K562 (cell line): Measurements from ENCODE around the gene ASPG. TPM values are rescaled to one million over a fixed set of nuclear protein-coding genes. Genes with fewer than 3 reads are reported as not detected.

Experiments
- ATAC-seq: fragments of 200-7000 bp; cut with Tn5 transposase; 3 replicates; pipeline ENCODE4 v1.9.1; 2020; ENCODE audit warnings: moderate library complexity
- BruUV-seq: library from RNA; stranded (reverse); fragments of 400-500 nt; replicated peaks from 2 replicates; lab custom pipeline; 2021; lab: Mats Ljungman, UMichigan
- CTCF ChIA-PET: fragments of 300-600 bp; formaldehyde crosslinking; extraction: SDS; loops from one replicate; lab custom pipeline; 2021; ENCODE audit warnings: low intra/inter-chr PET ratio; lab: Yijun Ruan, JAX
- POLR2A ChIA-PET: fragments of 300-600, 350-650 bp; sonication (Branson Sonifier 250); formaldehyde crosslinking; extraction: SDS; loops from one replicate; lab custom pipeline; 2021; ENCODE audit warnings: antibody characterized with exemption, inconsistent platforms; lab: Yijun Ruan, JAX
- DNase-seq, 4 experiments: peaks; one replicate each; pipeline versions ENCODE4 v3.0.0 to v3.0.0-alpha.2; 2011 to 2018; ENCODE audit warnings: low spot score in 3 of 4, mixed read lengths in 3 of 4; ENCODE audit errors: extremely low read depth in 1 of 4
- FAIRE-seq: peaks from 2 replicates; lab custom pipeline; 2011; peaks lifted over from hg19 to GRCh38; lab: Jason Lieb, UNC
- H2AFZ ChIP-seq: 2 replicates; pipeline ENCODE4 v1.6.0; 2011; ENCODE audit warnings: low read depth, low read length, control low read depth, inconsistent platforms
- H3K27ac ChIP-seq: fragments of 200-600 bp; 3 replicates; pipeline ENCODE4 v1.8.0; 2011; ENCODE audit warnings: low read depth, mild to moderate bottlenecking, control low read depth, inconsistent platforms, low read length, moderate library complexity, mixed read lengths; ENCODE audit errors: extremely low read depth
- H3K27me3 ChIP-seq, 2 experiments: fragments of 300-600 bp in 1 of 2; 2 replicates in 1 of 2; 3 replicates in 1 of 2; pipeline versions ENCODE4 v1.6.0 to v1.8.0; 2011; ENCODE audit warnings: inconsistent platforms in 2 of 2, low read length in 2 of 2, mild to moderate bottlenecking in 1 of 2, mixed read lengths in 1 of 2, moderate library complexity in 1 of 2; ENCODE audit not compliant: control insufficient read depth in 2 of 2, insufficient read depth in 2 of 2
- H3K36me3 ChIP-seq: fragments of 300-600 bp; 3 replicates; pipeline ENCODE4 v1.8.0; 2011; ENCODE audit warnings: mild to moderate bottlenecking, low read length, inconsistent platforms; ENCODE audit not compliant: control insufficient read depth, insufficient read depth
- H3K4me1 ChIP-seq, 2 experiments: fragments of 200-600 bp in 1 of 2; replicated peaks in 1 of 2; 2 replicates in 1 of 2; 3 replicates in 1 of 2; pipeline versions ENCODE4 v1.5.1 to v1.8.0; 2011; ENCODE audit warnings: inconsistent platforms in 2 of 2, low read length in 2 of 2, mild to moderate bottlenecking in 1 of 2, mixed read lengths in 1 of 2, moderate library complexity in 1 of 2; ENCODE audit not compliant: control insufficient read depth in 2 of 2, insufficient read depth in 2 of 2
- H3K4me2 ChIP-seq: 2 replicates; pipeline ENCODE4 v1.6.1; 2011; ENCODE audit warnings: low read length, control low read depth, inconsistent platforms, mixed read lengths; ENCODE audit not compliant: insufficient read depth
- H3K4me3 ChIP-seq: fragments of 200-600 bp; sonication (generic), shearing (Covaris generic); 2 replicates; pipeline ENCODE4 v1.5.1; 2016; ENCODE audit warnings: control low read depth, inconsistent platforms
- H3K79me2 ChIP-seq: fragments of 200-600 bp; 3 replicates; pipeline ENCODE4 v1.8.0; 2011; ENCODE audit warnings: low read length, inconsistent platforms; ENCODE audit not compliant: control insufficient read depth, insufficient read depth
- H3K9ac ChIP-seq, 2 experiments: 2 replicates each; pipeline versions ENCODE4 v1.6.0 to v1.6.1; 2011; ENCODE audit warnings: low read depth in 2 of 2, low read length in 2 of 2, control low read depth in 1 of 2, inconsistent platforms in 1 of 2, mild to moderate bottlenecking in 1 of 2, mixed read lengths in 1 of 2; ENCODE audit not compliant: insufficient read depth in 1 of 2
- H3K9me1 ChIP-seq: one replicate; pipeline ENCODE4 v1.6.0; 2011; ENCODE audit warnings: inconsistent platforms, mild to moderate bottlenecking, low read length, moderate library complexity; ENCODE audit not compliant: control insufficient read depth, insufficient read depth
- H3K9me3 ChIP-seq: replicated peaks from 2 replicates; pipeline ENCODE4 v1.5.1; 2011; ENCODE audit warnings: low read depth, low read length, inconsistent platforms; ENCODE audit not compliant: control insufficient read depth, insufficient read depth
- H4K20me1 ChIP-seq: replicated peaks from 2 replicates; pipeline ENCODE4 v1.6.1; 2011; ENCODE audit warnings: low read length, inconsistent platforms, mixed read lengths; ENCODE audit not compliant: control insufficient read depth, insufficient read depth
- HDAC8 ChIP-seq: fragments of 450-650 bp; IDR thresholded peaks from 2 replicates; pipeline ENCODE4 v1.6.1; 2016; ENCODE audit warnings: mild to moderate bottlenecking, missing genetic modification characterization, moderate library complexity, missing compliant biosample characterization
- NRF1 ChIP-seq, 2 experiments: fragments of 450-650 bp; IDR thresholded peaks in 1 of 2; conservative IDR thresholded peaks in 1 of 2; 2 replicates each; pipeline ENCODE4 v1.6.1; 2014; ENCODE audit warnings: mild to moderate bottlenecking in 2 of 2
- NUFIP1 ChIP-seq: fragments of 450-650 bp; IDR thresholded peaks from 2 replicates; pipeline ENCODE4 v1.6.1; 2018; ENCODE audit not compliant: partially characterized antibody
- ZNF175 ChIP-seq: fragments of 200-800 bp; sonication (Bioruptor generic); IDR thresholded peaks from 2 replicates; pipeline ENCODE4 v1.6.1; 2016; ENCODE audit warnings: low read depth, mild to moderate bottlenecking, missing genetic modification characterization, missing compliant biosample characterization
- WGBS: fragments of 100-300 bp; shearing (Covaris generic); methylation state at CpG from one replicate; pipeline ENCODE4 v1.1.6; 2016; ENCODE audit warnings: low coverage, mixed read lengths; ENCODE audit not compliant: insufficient coverage; ENCODE audit errors: missing lambda C conversion rate; 5-methylcytosine and 5-hydroxymethylcytosine counted together
- in situ Hi-C: fragments of 300-500 bp; cut with MboI; formaldehyde crosslinking; loops from 4 replicates; pipeline ENCODE4 v1.15.0; 2018; ENCODE audit warnings: inconsistent platforms, mixed read lengths
- intact Hi-C: fragments of 100-400 bp; cut with micrococcal nuclease; formaldehyde crosslinking; loops from 2 replicates; pipeline ENCODE4 v1.14.2; 2022
- polyA plus RNA-seq, 8 experiments: library from polyadenylated mRNA; depleted of rRNA in 4 of 8; stranded (reverse) in 5 of 8; unstranded in 3 of 8; fragments of >200 nt; fragmentation: Nextera tagmentation in 2 of 8; fragmentation: Illumina TruSeq in 1 of 8; extraction: Ambion mirVana in 2 of 8; extraction: Trizol in 1 of 8; gene quantifications; 2 replicates each; pipeline versions ENCODE4 v1.2.1 to v1.2.3, GENCODE V29; 2011 to 2014; ENCODE audit warnings: inconsistent platforms in 1 of 8, missing spikeins in 1 of 8
- total RNA-seq, 7 experiments: library from RNA; depleted of rRNA in 6 of 7; stranded (reverse); fragments of >200 nt in 6 of 7; fragmentation: Illumina TruSeq in 2 of 7; extraction: Trizol in 2 of 7; gene quantifications; 2 replicates each; pipeline versions ENCODE4 v1.2.1 to v1.2.3, GENCODE V29; 2011 to 2021; ENCODE audit warnings: low replicate concordance in 1 of 7

ASPG gene
- total and polyA plus RNA-seq, 9 of the 15 experiments (the other 6 are each of a cell fraction or from before 2014, with no cell fraction given) = 0.18 TPM; not detected in 8

DNA sequence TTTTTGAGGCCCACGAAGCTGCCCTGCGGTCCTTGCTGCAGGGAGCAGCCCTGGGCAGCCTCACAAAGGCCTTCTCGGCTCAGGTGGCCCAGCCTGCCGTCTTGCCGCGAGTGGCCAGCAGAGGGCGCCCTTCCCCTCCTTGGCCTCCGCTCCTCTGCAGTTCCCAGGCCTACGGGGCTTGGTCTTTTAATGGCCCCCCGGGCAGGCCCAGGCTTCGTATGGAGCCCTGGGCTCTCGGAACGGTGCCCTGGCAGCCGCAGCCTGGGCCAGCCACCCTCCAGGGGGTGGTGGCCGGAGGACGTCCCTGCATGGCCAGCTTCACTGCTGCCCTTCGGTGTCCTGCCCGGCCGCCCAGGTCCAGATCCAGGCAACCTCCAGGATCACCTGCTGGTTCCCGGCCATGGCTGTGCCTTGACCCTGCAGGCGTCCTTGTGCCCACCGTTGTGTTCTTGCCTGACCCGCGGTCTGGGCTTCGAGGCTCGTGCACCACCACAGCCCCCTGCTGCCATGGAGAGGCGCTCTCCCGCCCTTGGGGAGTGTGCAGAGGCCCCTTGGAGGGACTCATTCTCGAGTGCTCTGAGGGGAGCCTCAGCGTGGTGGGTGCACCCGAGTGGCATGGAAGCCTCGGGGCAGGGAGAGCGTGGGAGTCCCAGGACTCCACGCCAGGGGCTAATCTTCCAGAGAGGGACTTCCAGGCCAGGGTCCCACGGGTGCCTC lies 9.4 kb downstream of the ASPG start (continued):
- TF ChIP-seq NUFIP1 = no peak
- TF ChIP-seq ZNF175 (CRISPR knock-in tag) = no peak
- TF ChIP-seq, all 486 proteins: peak for 5

DNA sequence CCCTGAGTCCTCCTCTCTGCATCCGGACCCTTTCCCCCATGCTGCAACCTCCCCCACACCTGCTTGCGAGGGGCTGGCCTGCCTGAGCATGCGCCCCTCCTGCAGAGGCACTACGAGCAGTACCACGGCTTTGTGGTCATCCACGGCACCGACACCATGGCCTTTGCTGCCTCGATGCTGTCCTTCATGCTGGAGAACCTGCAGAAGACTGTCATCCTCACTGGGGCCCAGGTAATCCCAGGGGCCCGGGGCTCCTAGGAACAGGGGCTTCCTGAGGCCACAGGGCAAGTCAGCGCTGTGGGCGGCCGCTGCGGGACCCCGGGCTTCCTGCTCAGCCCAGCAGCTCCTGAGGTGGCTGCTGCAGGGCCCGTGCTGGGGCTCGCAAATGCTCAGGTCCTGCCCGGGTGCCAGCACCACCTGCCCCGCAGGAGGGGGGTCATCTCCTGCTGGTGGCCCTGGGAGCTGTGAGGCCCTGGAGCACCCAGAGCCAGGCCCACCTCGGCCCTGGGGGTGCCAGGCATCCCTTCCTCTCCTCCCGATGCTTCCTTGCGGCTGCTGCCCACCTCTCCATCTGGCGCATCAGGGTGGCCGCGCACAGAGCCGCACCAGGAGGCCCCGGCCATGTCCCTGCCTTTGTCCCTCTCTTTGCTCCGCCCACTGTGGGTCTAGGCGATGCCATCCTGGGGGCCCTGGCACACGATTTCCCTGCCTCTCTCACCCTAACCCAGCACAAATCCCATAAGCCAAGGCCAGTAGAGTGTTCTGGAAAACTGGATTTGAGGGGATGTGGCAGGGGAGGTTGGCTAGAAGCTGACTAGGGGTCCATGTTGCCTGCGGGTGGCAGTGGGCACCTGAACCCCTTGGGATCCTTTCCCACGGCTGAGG lies 10.2 kb downstream of the ASPG start:
- CTCF ChIA-PET = interaction anchor here (2.3 kb wide), 1 partner anchor 544 kb away, joined by 12 read pairs; no protein-coding TSS in a partner anchor
- FAIRE-seq (no peak), DNase-seq (no peak), ATAC-seq (no peak)
- Histone ChIP-seq H3K9me3 (no peaks in the 10 kb centered on the region), H3K4me1 (peaks cover 0 to 25% of the 10 kb centered on the region in 2 experiments; a peak in 2 of 5 replicates), H3K27me3 (no peaks in the 10 kb centered on the region; a peak in 1 of 5 replicates), H3K79me2 (no peaks in the 10 kb centered on the region), H3K4me3 (no peak overlapping the region), H4K20me1 (no peaks in the 10 kb centered on the region), H2AFZ (no peak overlapping the region), H3K36me3 (no peaks in the 10 kb centered on the region), H3K9me1 (no peaks in the 10 kb centered on the region), H3K27ac (no peak overlapping the region), H3K4me2 (no peak overlapping the region), H3K9ac (no peak overlapping the region)
- in situ Hi-C loops = no loop called here
- POLR2A ChIA-PET = interaction anchor here (0.6 kb wide), 1 partner anchor 392 kb away, joined by 4 read pairs; no protein-coding TSS in a partner anchor
- 11% methylated on average over 13 of the region's 31 CpGs for WGBS
- intact Hi-C loops = no loop called here
- TF ChIP-seq HDAC8 (no peak), NRF1 (conservative IDR thresholded peaks at IDR 0.05 in 1 of 2, IDR thresholded peaks at IDR 0.05 in 1 of 2) (peak; percentile 24 to 39; a peak in 2 of 4 replicates)
- no TSS peak for BruUV-seq
